Ovary (tissue), 9 donors: ENCODE results near the gene IQCK. TPM values are rescaled to one million over a fixed set of nuclear protein-coding genes. Genes with fewer than 3 reads are reported as not detected.

ENCODE experiments used
- DNase-seq, 5 donors: peaks; one replicate each; pipeline ENCODE4 v3.0.0-alpha.2; 2019 to 2020
- H3K27ac ChIP-seq, 2 donors: fragments of 200-600 bp; one replicate each; pipeline versions ENCODE4 v1.5.1 to v1.8.0; 2019 to 2022
- H3K27me3 ChIP-seq: fragments of 200-600 bp; one replicate; pipeline ENCODE4 v1.8.0; 2022
- H3K36me3 ChIP-seq: fragments of 200-600 bp; sonication (generic); one replicate; pipeline ENCODE4 v1.5.1; 2019
- H3K4me1 ChIP-seq: one replicate; pipeline ENCODE4 v1.8.1; 2013; ENCODE audit warnings: mild to moderate bottlenecking, moderate library complexity; ENCODE audit not compliant: insufficient read depth
- H3K4me3 ChIP-seq: fragments of 200-600 bp; sonication (generic); one replicate; pipeline ENCODE4 v1.5.1; 2017
- H3K9me3 ChIP-seq, 2 donors: fragments of 200-600 bp in 1 of 2; sonication (generic) in 1 of 2; one replicate each; pipeline versions ENCODE4 v1.5.1 to v1.8.1; 2013 to 2019; ENCODE audit warnings: mild to moderate bottlenecking in 1 of 2, moderate library complexity in 1 of 2
- EP300 ChIP-seq: sonication (generic); formaldehyde crosslinking; IDR thresholded peaks from one replicate; pipeline ENCODE4 v1.6.1; 2017; ENCODE audit warnings: antibody characterized with exemption
- POLR2A ChIP-seq: fragments of 450-650 bp; IDR thresholded peaks from one replicate; pipeline ENCODE4 v1.6.1; 2017; ENCODE audit warnings: antibody characterized with exemption, mild to moderate bottlenecking, moderate library complexity
- WGBS, 3 donors: extraction: QIAGEN DNeasy Blood & Tissue Kit in 1 of 3; methylation state at CpG; one replicate each; pipeline versions ENCODE4 v1.1.5 to v1.1.7; 2013 to 2017; 5-methylcytosine and 5-hydroxymethylcytosine counted together
- intact Hi-C, 4 donors: fragments of 100-400 bp; cut with DNase I; formaldehyde crosslinking; loops; one replicate each; pipeline versions ENCODE4 v1.11.0 to v1.15.1; 2022 to 2023
- polyA plus RNA-seq, 2 donors: library from polyadenylated mRNA; stranded (reverse); fragments of 200-250 nt in 1 of 2; fragments of 350-450 nt in 1 of 2; fragmentation: Illumina TruSeq in 1 of 2; extraction: RNeasy Lipid Tissue Mini Kit (QIAGEN cat#74804) in 1 of 2; gene quantifications; one replicate each; pipeline ENCODE4 v1.2.3, GENCODE V29; 2013 to 2014
- total RNA-seq, 7 donors: library from RNA; depleted of rRNA in 2 of 7; stranded (reverse); fragments of >200 nt in 2 of 7; fragmentation: NEBNext Ultra II Directional in 3 of 7; extraction: Animal tissue kit (Norgen Biotek cat#: 25700) in 3 of 7; gene quantifications; one replicate each; pipeline versions ENCODE4 v1.1.0 to v1.2.4, GENCODE V29; 2016 to 2023
- TF ChIP-seq, protein P1 (sequence below), 3 donors: fragments of 450-650 bp in 2 of 3; fragments of 200-600 bp in 1 of 3; IDR thresholded peaks; one replicate each; pipeline versions ENCODE4 v1.5.1 to v1.8.0; 2016 to 2022; ENCODE audit warnings: antibody characterized with exemption in 3 of 3, mild to moderate bottlenecking in 1 of 3
- donor health status: DM: no; HTN: no; CAD: no; lungs with moderate emphysema.
- donor health status: DM: no; HTN: no; CAD: no.
- donor health status: Bipolar disorder and iron deficiency.
- donor health status: DM: yes; HTN: yes; CAD: no.
- donor health status: DM: no; HTN: no; CAD: no.
- donor health status: DM: yes; HTN: yes; CAD: no.

Gene IQCK
- total and polyA plus RNA-seq, 9 donors, result 14.3 to 52.8 (median 18.0) TPM

DNA sequence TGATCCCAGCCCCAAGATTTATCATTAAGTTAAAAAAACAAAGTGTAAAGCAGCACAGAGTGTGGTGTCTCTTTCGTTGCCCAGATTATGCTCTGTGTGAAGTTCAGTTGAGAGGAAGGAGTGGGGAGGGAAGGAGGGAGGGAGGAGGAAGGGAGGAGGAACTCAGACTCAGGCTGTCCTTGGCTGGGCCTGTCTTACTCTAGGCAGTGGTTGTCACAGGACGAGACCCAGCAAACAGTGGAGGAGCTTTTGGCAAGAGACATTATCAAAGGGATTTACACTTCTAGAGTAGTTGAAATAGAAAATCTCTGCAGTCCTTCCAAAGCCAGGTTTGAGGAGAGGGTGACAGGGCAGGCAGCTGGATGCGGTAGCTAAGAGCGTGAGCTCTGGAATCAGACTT is 27.9 kb upstream of the IQCK start:
- Histone ChIP-seq H3K27me3 (no peaks in the 10 kb centered on the region), H3K4me3 (no peak overlapping the region), H3K36me3 (no peaks in the 10 kb centered on the region), H3K9me3 (no peaks in the 10 kb centered on the region), H3K27ac (peak overlapping the region in 1 of 2 donors; percentile 50), H3K4me1 (peaks cover 14% of the 10 kb centered on the region)
- DNase-seq, result peak in 1 of 5 donors; percentile 48
- TF ChIP-seq, protein P1, sequence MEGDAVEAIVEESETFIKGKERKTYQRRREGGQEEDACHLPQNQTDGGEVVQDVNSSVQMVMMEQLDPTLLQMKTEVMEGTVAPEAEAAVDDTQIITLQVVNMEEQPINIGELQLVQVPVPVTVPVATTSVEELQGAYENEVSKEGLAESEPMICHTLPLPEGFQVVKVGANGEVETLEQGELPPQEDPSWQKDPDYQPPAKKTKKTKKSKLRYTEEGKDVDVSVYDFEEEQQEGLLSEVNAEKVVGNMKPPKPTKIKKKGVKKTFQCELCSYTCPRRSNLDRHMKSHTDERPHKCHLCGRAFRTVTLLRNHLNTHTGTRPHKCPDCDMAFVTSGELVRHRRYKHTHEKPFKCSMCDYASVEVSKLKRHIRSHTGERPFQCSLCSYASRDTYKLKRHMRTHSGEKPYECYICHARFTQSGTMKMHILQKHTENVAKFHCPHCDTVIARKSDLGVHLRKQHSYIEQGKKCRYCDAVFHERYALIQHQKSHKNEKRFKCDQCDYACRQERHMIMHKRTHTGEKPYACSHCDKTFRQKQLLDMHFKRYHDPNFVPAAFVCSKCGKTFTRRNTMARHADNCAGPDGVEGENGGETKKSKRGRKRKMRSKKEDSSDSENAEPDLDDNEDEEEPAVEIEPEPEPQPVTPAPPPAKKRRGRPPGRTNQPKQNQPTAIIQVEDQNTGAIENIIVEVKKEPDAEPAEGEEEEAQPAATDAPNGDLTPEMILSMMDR (IDR thresholded peaks at IDR 0.05), result no peak
- no peak for TF ChIP-seq EP300
- 43 to 53% (median 45%) methylated on average over 4 of the region's 4 CpGs for WGBS, 3 donors
- intact Hi-C loops, result no loop called here

DNA sequence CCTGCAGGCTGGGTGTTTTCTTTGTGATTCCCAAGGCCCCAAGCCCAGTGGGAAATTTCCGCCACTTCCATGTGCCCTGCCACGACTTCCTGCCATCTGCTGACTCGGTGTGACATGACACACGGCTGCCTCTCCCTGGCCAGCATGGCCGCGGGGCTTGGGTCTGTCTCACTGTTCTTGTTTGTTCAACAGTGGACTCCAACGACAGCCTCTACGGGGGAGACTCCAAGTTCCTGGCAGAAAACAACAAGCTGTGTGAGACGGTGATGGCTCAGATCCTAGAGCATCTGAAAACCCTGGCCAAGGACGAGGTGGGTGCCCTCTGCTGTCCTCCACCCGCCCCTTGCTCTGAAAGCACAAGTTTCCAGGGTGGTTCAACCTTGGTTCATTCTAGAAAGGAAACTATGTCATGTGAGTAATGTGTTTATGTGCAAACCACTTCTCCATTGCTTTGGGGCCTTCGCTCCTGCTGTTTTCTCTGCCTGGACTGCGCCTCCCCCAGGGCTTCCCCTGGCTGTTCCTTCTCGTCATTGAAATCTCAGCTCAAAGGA is 26.8 kb upstream of the IQCK start:
- Histone ChIP-seq H3K27me3 (no peaks in the 10 kb centered on the region), H3K36me3 (no peaks in the 10 kb centered on the region), H3K4me3 (no peak overlapping the region), H3K27ac (peak overlapping the region; percentile 29 to 38), H3K9me3 (no peaks in the 10 kb centered on the region), H3K4me1 (peaks cover 18% of the 10 kb centered on the region)
- DNase-seq, result peak in 3 of 5 donors; percentile 61 to 67 (median 67)
- intact Hi-C loops, result no loop called here
- TF ChIP-seq, protein P1 (IDR thresholded peaks at IDR 0.05), result no peak
- TF ChIP-seq EP300 (no peak), POLR2A (no peak)
- 42 to 53% (median 50%) methylated on average over 14 of the region's 14 CpGs for WGBS, 3 donors

DNA sequence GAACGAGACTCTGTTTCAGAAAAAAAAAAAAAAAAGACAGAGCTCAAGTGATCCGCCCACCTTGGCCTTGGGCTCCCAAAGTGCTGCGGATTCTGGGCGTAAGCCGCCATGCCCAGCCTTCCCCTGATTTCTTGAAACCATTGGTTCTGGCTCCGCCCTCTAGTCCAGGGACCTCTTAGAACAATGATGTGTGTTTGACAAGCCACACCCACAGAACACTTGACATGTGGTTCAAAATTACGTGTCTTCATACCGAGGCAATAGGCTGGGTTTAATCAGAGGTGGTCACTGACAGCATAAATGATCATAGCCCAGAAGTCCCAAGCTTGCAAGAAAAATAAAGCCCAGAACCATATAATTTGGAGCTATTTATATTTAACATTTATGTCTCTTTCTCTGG is 23.1 kb upstream of the IQCK start:
- TF ChIP-seq, protein P1 (IDR thresholded peaks at IDR 0.05), result no peak
- TF ChIP-seq POLR2A, result no peak
- TF ChIP-seq EP300, result no peak
- intact Hi-C loops, result no loop called here
- Histone ChIP-seq H3K4me1 (peaks cover 45% of the 10 kb centered on the region), H3K27me3 (no peaks in the 10 kb centered on the region), H3K4me3 (no peak overlapping the region), H3K27ac (no peak overlapping the region), H3K9me3 (no peaks in the 10 kb centered on the region), H3K36me3 (no peaks in the 10 kb centered on the region)
- no peak for DNase-seq
- 94 to 95% (median 94%) methylated on average over 8 of the region's 8 CpGs for WGBS, 3 donors

DNA sequence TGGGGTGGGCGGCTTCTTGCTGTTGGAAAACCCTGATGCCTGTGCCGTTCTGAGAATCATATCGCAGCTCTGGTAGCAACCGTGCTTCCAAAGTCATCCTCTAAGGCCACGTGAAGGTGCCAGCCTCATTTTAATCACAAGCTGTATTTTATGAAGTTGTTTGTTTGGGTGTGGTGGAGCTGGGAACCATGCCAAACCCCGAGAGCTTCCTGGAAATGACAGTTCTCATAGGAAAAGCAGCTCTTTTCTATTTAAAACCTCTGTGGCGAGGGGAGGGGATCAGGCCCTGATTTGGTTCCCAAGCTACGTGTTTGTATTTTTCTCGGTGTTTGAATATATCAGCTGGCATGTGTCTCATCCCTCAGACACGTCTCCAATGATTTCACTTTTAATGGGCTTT is 21.7 kb upstream of the IQCK start:
- Histone ChIP-seq H3K36me3 (no peaks in the 10 kb centered on the region), H3K27me3 (no peaks in the 10 kb centered on the region), H3K4me3 (no peak overlapping the region), H3K4me1 (peaks cover 38% of the 10 kb centered on the region), H3K27ac (peak overlapping the region; percentile 31 to 60), H3K9me3 (no peaks in the 10 kb centered on the region)
- 7 to 13% (median 8%) methylated on average over 10 of the region's 10 CpGs for WGBS, 3 donors
- intact Hi-C loops, result no loop called here
- DNase-seq, result peak; percentile 77 to 87 (median 83)
- TF ChIP-seq, protein P1 (IDR thresholded peaks at IDR 0.05), result no peak
- TF ChIP-seq POLR2A (no peak), EP300 (peak; percentile 32)
